Glutamatergic neuron (in vitro differentiated cells): ENCODE measurements around the gene LOXL3. TPM values are rescaled to one million over a fixed set of nuclear protein-coding genes. Genes with fewer than 3 reads are reported as not detected.
A peak's percentile ranks its signal among the peaks of the same experiment; 100 is the strongest.

Experiments used
- DNase-seq: peaks from one replicate; pipeline ENCODE4 v3.0.0; 2022
- H3K27ac Mint-ChIP-seq: one replicate; pipeline ENCODE4 v1.8.0; 2020; ENCODE audit warnings: mild to moderate bottlenecking, mixed read lengths, inconsistent platforms; ENCODE audit not compliant: unreplicated experiment
- H3K27me3 Mint-ChIP-seq: one replicate; pipeline ENCODE4 v1.8.0; 2020; ENCODE audit warnings: mild to moderate bottlenecking, moderate library complexity, mixed read lengths, inconsistent platforms; ENCODE audit not compliant: unreplicated experiment
- H3K36me3 Mint-ChIP-seq: one replicate; pipeline ENCODE4 v1.8.0; 2020; ENCODE audit warnings: mild to moderate bottlenecking, mixed read lengths, inconsistent platforms; ENCODE audit not compliant: unreplicated experiment
- H3K4me1 Mint-ChIP-seq: one replicate; pipeline ENCODE4 v1.8.0; 2020; ENCODE audit warnings: mild to moderate bottlenecking, low read depth, mixed read lengths, inconsistent platforms; ENCODE audit not compliant: unreplicated experiment
- H3K4me3 Mint-ChIP-seq: one replicate; pipeline ENCODE4 v1.8.0; 2020; ENCODE audit warnings: mild to moderate bottlenecking, mixed read lengths, inconsistent platforms; ENCODE audit not compliant: unreplicated experiment
- H3K9me3 Mint-ChIP-seq: one replicate; pipeline ENCODE4 v1.8.0; 2020; ENCODE audit warnings: mild to moderate bottlenecking, moderate library complexity, mixed read lengths, inconsistent platforms; ENCODE audit not compliant: unreplicated experiment
- CTCF ChIP-seq: fragments of 200-600 bp; sonication (generic); IDR thresholded peaks from one replicate; pipeline ENCODE4 v1.5.0; 2021; ENCODE audit not compliant: partially characterized antibody, unreplicated experiment
- total RNA-seq: library from RNA; stranded (reverse); fragmentation: NEBNext Ultra II Directional; extraction: Animal tissue kit (Norgen Biotek cat#: 25700); gene quantifications from one replicate; pipeline ENCODE4 v1.2.1, GENCODE V29; 2021; ENCODE audit not compliant: unreplicated experiment

LOXL3 gene
- total RNA-seq, 1 donor from 2014 or later, result 64.2 TPM

- peaks cover 36% of the 10 kb centered on the region for H3K27me3 Mint-ChIP-seq
- peaks cover 10% of the 10 kb centered on the region for H3K36me3 Mint-ChIP-seq
- DNase-seq, result no peak
- peaks cover 15% of the 10 kb centered on the region for H3K4me1 Mint-ChIP-seq
- peaks cover 8% of the 10 kb centered on the region for H3K9me3 Mint-ChIP-seq
- H3K4me3 Mint-ChIP-seq, result peak overlapping the region; percentile 82
- peak overlapping the region; percentile 84 for H3K27ac Mint-ChIP-seq
- TF ChIP-seq CTCF, result no peak
Measured at GRCh38 chr2:74501335-74502071, 52.2 kb downstream of the LOXL3 start.

GRCh38 chr2:74500578-74500946, 53.2 kb downstream of the LOXL3 start:
- no peak for DNase-seq
- Mint-ChIP-seq H3K4me1 (peaks cover 15% of the 10 kb centered on the region), H3K36me3 (peaks cover 16% of the 10 kb centered on the region), H3K27ac (no peak overlapping the region), H3K4me3 (peak overlapping the region; percentile 66), H3K9me3 (peaks cover 8% of the 10 kb centered on the region), H3K27me3 (peaks cover 36% of the 10 kb centered on the region)
- no peak for TF ChIP-seq CTCF

- peaks cover 15% of the 10 kb centered on the region for H3K4me1 Mint-ChIP-seq
- H3K27me3 Mint-ChIP-seq, result peaks cover 36% of the 10 kb centered on the region
- DNase-seq, result no peak
- H3K27ac Mint-ChIP-seq, result peak overlapping the region; percentile 22
- TF ChIP-seq CTCF, result no peak
- peak overlapping the region; percentile 66 for H3K4me3 Mint-ChIP-seq
- peaks cover 16% of the 10 kb centered on the region for H3K36me3 Mint-ChIP-seq
- peaks cover 8% of the 10 kb centered on the region for H3K9me3 Mint-ChIP-seq
Measured at GRCh38 chr2:74499940-74500577, 53.7 kb downstream of the LOXL3 start.

GRCh38 chr2:74499267-74499939, 54.3 kb downstream of the LOXL3 start, which contains the start of gene LBX2:
LBX2 (minus strand) TSS chr2:74499603; CDS start chr2:74499537, 66 bp downstream.
- TF ChIP-seq CTCF, result no peak
- H3K4me1 Mint-ChIP-seq, result peaks cover 15% of the 10 kb centered on the region
- H3K27me3 Mint-ChIP-seq, result peaks cover 31% of the 10 kb centered on the region
- H3K36me3 Mint-ChIP-seq, result peaks cover 12% of the 10 kb centered on the region
- DNase-seq, result peak; percentile 26
- peak within 1 kb of the TSS; percentile 22 for H3K27ac Mint-ChIP-seq
- peaks cover 8% of the 10 kb centered on the region for H3K9me3 Mint-ChIP-seq
- peak within 1 kb of the TSS; percentile 86 for H3K4me3 Mint-ChIP-seq
